Mucosa of stomach (tissue), 1 donor: Measurements from ENCODE around the gene SEMA6A.

Experiments used
- H3K27me3 ChIP-seq: one replicate; pipeline ENCODE4 v1.7.0; 2013; ENCODE audit warnings: mild to moderate bottlenecking, low read length; ENCODE audit not compliant: control insufficient read depth, insufficient read depth
- H3K36me3 ChIP-seq: one replicate; pipeline ENCODE4 v1.7.0; 2013; ENCODE audit warnings: low read length; ENCODE audit not compliant: control insufficient read depth, insufficient read depth
- H3K4me1 ChIP-seq: one replicate; pipeline ENCODE4 v1.7.0; 2013; ENCODE audit warnings: mild to moderate bottlenecking, low read length; ENCODE audit not compliant: control insufficient read depth, insufficient read depth
- H3K4me3 ChIP-seq: one replicate; pipeline ENCODE4 v1.7.0; 2013; ENCODE audit warnings: low read length
- H3K9ac ChIP-seq: one replicate; pipeline ENCODE4 v1.7.0; 2013; ENCODE audit warnings: mild to moderate bottlenecking, low read length, moderate library complexity
- H3K9me3 ChIP-seq: one replicate; pipeline ENCODE4 v1.7.0; 2013; ENCODE audit warnings: mild to moderate bottlenecking, low read length, moderate library complexity; ENCODE audit not compliant: control insufficient read depth
- donor health status: Pancreatic carcinoma.

The SEMA6A gene

GRCh38 chr5:116598911-116599310, 24.3 kb upstream of the SEMA6A start:
- H3K9ac ChIP-seq = no peak overlapping the region
- no peak overlapping the region for H3K4me3 ChIP-seq
- H3K9me3 ChIP-seq = no peaks in the 10 kb centered on the region
- H3K36me3 ChIP-seq = no peaks in the 10 kb centered on the region
- H3K4me1 ChIP-seq = no peaks in the 10 kb centered on the region
- H3K27me3 ChIP-seq = peaks cover 3% of the 10 kb centered on the region

DNA sequence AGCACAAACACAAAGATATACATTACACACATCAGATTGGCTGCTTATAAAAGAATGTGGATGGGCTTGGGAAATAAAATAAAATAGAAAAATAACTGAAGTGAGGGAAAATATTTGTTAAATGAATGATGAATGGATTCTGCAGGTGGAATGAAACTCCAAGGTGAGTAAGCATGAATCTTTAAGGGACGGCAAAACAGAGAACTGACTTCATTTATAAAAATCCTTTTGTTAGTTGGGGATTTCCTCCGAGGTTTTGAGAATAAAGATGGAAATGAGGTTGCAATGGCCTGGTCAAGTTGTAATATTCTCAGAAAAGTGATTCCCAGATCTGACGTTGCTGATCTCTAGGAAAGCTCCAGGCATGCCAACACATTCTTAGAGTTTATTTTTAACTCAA, 20.9 kb upstream of the SEMA6A start:
- no peak overlapping the region for H3K4me3 ChIP-seq
- H3K9me3 ChIP-seq = no peaks in the 10 kb centered on the region
- no peak overlapping the region for H3K9ac ChIP-seq
- H3K36me3 ChIP-seq = no peaks in the 10 kb centered on the region
- H3K27me3 ChIP-seq = peaks cover 1% of the 10 kb centered on the region
- no peaks in the 10 kb centered on the region for H3K4me1 ChIP-seq

DNA sequence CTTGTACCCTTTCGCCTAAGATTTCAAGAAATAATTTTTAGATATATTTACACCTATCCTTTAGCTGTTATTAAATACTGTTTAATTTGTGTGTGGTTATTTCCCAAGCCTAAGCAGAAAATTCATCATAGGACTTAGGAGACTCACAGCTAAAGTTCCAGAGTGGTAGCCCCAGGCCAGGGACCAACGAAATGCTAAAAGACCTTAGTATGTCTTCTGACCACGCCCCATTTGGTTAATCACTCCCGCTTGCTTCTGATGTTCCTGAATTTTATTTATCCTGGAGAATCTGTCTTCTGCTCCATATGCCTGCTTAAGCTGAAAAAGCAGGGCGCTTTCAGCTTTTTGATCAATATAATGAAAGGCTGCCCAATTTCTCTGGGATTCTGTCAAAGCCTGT, 18.7 kb upstream of the SEMA6A start:
- H3K36me3 ChIP-seq = no peaks in the 10 kb centered on the region
- no peaks in the 10 kb centered on the region for H3K4me1 ChIP-seq
- H3K9ac ChIP-seq = no peak overlapping the region
- H3K9me3 ChIP-seq = no peaks in the 10 kb centered on the region
- H3K4me3 ChIP-seq = no peak overlapping the region
- H3K27me3 ChIP-seq = no peaks in the 10 kb centered on the region

DNA sequence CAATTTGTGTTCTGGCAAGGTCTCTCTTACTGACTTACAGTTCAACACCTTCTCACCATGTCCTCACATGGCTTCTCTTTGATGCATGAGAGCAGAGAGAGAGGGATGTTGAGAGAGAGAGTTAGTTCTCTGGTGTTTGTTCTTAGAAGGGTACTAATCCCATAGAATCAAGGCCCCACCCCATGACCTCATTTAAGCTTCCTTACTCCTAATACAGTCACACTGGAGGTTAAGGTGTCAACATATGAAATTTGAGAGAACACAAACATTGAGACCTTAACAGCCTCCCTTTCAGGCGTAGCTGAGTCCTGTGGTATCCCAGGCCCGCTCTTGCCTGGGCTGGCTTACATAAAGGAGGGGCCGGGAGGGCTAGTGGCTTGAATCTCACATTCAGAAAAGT, 10.6 kb upstream of the SEMA6A start:
- Histone ChIP-seq H3K9me3 (no peaks in the 10 kb centered on the region), H3K27me3 (peaks cover 5% of the 10 kb centered on the region), H3K4me3 (no peak overlapping the region), H3K36me3 (no peaks in the 10 kb centered on the region), H3K4me1 (no peaks in the 10 kb centered on the region), H3K9ac (no peak overlapping the region)

DNA sequence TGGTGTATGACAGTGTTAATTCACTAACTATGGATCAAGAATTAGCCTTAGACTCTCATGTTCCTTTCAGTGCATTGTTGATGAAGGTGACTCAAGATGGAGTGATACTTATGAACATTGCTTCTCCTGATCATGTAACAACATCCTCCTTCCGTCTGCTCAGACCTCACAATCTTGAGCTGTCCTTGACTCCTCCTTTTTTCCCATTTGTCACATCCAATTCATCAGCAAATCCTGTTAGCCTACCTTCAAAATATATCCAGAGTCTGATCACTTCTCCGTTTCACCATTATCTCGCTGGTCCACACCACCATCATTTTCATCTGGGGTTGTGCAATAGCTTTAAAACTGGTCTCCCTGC, 9.2 kb upstream of the SEMA6A start:
- H3K9me3 ChIP-seq = no peaks in the 10 kb centered on the region
- H3K9ac ChIP-seq = no peak overlapping the region
- H3K27me3 ChIP-seq = peaks cover 5% of the 10 kb centered on the region
- no peak overlapping the region for H3K4me3 ChIP-seq
- no peaks in the 10 kb centered on the region for H3K36me3 ChIP-seq
- H3K4me1 ChIP-seq = no peaks in the 10 kb centered on the region

- H3K36me3 ChIP-seq = no peaks in the 10 kb centered on the region
- no peak overlapping the region for H3K9ac ChIP-seq
- no peak overlapping the region for H3K4me3 ChIP-seq
- H3K27me3 ChIP-seq = peaks cover 6% of the 10 kb centered on the region
- no peaks in the 10 kb centered on the region for H3K4me1 ChIP-seq
- H3K9me3 ChIP-seq = no peaks in the 10 kb centered on the region
These were observed 8.7 kb upstream of the SEMA6A start for GRCh38 chr5:116583085-116583861.

GRCh38 chr5:116581910-116582309, 7.3 kb upstream of the SEMA6A start:
- Histone ChIP-seq H3K4me1 (no peaks in the 10 kb centered on the region), H3K36me3 (no peaks in the 10 kb centered on the region), H3K9me3 (no peaks in the 10 kb centered on the region), H3K9ac (no peak overlapping the region), H3K4me3 (no peak overlapping the region), H3K27me3 (peaks cover 16% of the 10 kb centered on the region)

DNA sequence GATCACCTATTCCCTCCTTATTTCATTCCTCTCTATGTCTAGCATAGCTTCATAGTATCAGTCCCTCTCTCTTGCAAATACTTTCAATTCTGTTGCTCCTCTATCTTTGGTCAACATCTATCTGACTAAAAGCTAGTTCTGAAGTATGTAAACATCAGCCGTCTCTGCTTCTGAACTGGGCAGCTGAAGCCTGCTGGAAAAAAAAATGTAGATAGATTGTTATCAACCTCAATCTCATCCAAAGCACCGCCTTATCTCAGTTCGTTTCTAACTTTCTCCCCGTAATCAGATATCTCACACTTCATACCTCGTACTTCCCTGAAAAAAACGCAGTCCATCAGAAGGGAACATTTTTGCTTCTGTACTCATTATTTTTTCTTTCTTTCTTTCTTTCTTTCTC, 4.5 kb upstream of the SEMA6A start:
- Histone ChIP-seq H3K4me3 (no peak overlapping the region), H3K9me3 (no peaks in the 10 kb centered on the region), H3K36me3 (no peaks in the 10 kb centered on the region), H3K27me3 (peaks cover 42% of the 10 kb centered on the region), H3K9ac (no peak overlapping the region), H3K4me1 (peaks cover 16% of the 10 kb centered on the region)

- no peak overlapping the region for H3K4me3 ChIP-seq
- no peaks in the 10 kb centered on the region for H3K9me3 ChIP-seq
- peaks cover 21% of the 10 kb centered on the region for H3K4me1 ChIP-seq
- H3K27me3 ChIP-seq = peaks cover 47% of the 10 kb centered on the region
- no peaks in the 10 kb centered on the region for H3K36me3 ChIP-seq
- no peak overlapping the region for H3K9ac ChIP-seq
These were observed 4.1 kb upstream of the SEMA6A start for GRCh38 chr5:116578676-116579075.

- Histone ChIP-seq H3K9me3 (no peaks in the 10 kb centered on the region), H3K4me1 (peaks cover 34% of the 10 kb centered on the region), H3K36me3 (no peaks in the 10 kb centered on the region), H3K27me3 (peaks cover 61% of the 10 kb centered on the region), H3K4me3 (no peak overlapping the region), H3K9ac (no peak overlapping the region)
These were observed 2.6 kb upstream of the SEMA6A start for GRCh38 chr5:116577064-116577788.

DNA sequence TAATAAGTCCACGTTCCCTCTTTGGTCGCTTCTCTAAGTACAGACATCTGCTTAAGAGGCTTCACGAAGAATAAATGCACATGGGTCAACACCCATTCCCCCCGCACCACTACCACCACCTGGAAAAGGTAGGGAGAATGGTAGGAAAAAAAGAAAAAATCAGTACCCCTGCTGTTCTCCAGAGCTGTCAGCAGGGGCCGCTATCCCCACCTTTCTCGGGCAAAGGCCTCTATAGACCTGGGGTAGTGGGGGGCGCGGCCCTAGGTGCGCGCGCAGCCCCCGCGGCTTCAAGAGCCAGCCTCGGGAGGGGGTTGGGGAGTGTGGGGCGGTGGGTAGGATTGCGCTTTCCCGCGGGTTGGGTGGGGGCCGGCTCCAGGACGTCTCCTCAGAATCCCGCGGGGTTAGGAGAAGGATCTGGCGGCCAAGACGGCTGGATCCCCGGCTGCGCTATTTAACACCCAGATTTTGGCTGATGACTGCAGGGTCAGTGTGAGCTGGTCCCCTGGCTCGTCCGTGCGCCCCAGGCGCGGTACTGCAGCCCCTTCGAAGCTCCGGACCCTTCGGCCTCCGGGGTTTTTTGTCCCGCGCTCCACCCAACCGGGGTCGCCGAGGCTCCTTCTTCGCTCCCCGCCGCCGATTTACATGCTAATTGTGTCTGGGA, 1.6 kb upstream of the SEMA6A start:
- Histone ChIP-seq H3K9me3 (no peaks in the 10 kb centered on the region), H3K4me1 (peaks cover 44% of the 10 kb centered on the region), H3K9ac (peak overlapping the region; percentile 38), H3K4me3 (peak overlapping the region; percentile 44), H3K36me3 (no peaks in the 10 kb centered on the region), H3K27me3 (peaks cover 64% of the 10 kb centered on the region)

GRCh38 chr5:116575326-116576052, 866 bp upstream of the SEMA6A start:
- H3K9ac ChIP-seq = peak overlapping the region; percentile 38
- H3K9me3 ChIP-seq = no peaks in the 10 kb centered on the region
- peaks cover 46% of the 10 kb centered on the region for H3K4me1 ChIP-seq
- H3K4me3 ChIP-seq = peak overlapping the region; percentile 44
- H3K36me3 ChIP-seq = no peaks in the 10 kb centered on the region
- H3K27me3 ChIP-seq = peaks cover 62% of the 10 kb centered on the region
